Measurements from ENCODE around the gene PTGR3.
"Not testable (repeated sequence)": the region's sequence is repeated elsewhere in the genome, so short reads cannot be mapped to it uniquely, and the experiment has no call there.

The PTGR3 gene

DNA sequence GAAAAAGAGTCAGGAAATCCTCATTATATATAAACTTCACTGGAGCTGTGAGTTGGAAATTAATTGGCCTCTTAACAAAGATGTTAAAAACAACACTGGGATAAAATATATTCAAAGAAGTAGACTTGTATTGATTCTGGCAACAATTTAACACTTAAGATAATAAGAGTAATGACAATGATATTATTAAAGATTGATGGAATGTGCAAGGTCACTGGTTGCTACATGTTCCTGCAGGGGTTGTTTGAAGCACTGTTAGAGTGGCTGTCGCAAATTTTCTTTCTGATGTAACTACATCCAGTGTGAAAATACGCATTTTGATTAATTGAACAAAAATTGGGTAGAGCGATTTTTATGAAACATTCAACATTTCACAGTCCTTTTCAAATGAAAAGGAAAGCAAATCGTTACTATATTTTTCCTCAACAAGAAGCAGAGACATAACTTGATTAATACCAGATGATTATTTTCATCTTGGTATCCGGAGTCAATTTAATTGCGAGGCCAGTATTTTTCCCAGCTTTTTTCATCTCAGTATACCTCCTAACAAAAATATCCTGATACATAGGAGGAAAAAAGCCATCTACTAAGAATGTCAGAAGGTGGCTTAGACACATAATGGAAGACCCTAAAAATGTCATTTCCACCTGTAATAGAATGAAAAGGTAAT is 6.1 kb downstream of the PTGR3 start:
- no peak for DNase-seq (ENCODE audit: low read depth in 1 of 2, low spot score in 1 of 2)
- no peak for TF ChIP-seq JUND (IDR thresholded peaks at IDR 0.05; ENCODE audit: low read depth)
- in situ Hi-C loops (cut with HindIII; ENCODE audit: low pct_unique_long_range_greater_than_20kb, low sequenced_read_pairs), result no loop called here

DNA sequence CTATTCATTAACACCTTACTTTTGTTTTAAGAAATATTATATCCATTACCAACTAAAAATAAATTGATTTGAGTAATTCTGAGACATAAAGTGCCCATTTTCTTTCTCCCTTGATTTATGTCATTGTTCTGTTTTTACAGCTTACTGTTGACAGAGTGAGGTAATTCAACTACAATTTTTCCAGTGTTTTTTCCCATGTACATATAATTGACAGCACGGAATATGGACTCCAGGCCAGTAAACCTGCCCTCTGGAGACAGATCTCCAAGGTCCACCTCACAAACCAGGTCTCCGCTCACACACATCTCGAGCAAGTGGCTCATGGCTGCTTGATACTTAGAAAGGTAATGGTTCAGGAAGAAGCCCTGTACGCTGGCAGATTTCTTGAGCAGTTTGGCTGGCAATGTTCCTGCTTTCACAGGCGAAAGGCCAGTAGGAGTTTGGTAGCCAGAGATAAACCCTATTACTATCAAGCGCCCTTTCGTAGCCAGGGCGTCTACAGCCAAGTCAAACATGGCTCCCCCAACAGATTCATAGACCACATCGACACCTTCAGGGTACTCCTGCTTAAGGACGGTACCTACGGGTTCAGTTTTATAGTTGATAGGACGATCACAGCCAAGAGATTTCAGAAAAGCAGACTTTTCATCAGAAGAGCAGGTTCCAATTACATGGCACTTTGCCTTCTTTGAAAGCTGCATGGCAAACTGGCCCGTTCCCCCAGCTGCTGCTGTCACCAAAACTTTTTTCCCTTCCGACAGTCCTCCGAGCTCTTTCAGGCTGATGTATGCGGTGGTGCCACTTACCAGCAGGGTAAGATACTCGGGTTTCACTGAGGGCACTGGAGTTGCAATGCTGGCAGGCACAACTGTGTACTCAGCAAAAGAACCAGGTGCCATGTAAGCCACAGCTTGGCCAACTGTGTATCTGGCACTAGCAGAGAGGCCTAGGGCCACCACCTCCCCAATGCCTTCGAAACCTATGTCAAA is 7.4 kb downstream of the PTGR3 start:
- DNase-seq (ENCODE audit: low read depth in 1 of 2, low spot score in 1 of 2), result no peak
- in situ Hi-C loops (cut with HindIII; ENCODE audit: low pct_unique_long_range_greater_than_20kb, low sequenced_read_pairs), result no loop called here
- TF ChIP-seq JUND (IDR thresholded peaks at IDR 0.05; ENCODE audit: low read depth), result no peak

DNA sequence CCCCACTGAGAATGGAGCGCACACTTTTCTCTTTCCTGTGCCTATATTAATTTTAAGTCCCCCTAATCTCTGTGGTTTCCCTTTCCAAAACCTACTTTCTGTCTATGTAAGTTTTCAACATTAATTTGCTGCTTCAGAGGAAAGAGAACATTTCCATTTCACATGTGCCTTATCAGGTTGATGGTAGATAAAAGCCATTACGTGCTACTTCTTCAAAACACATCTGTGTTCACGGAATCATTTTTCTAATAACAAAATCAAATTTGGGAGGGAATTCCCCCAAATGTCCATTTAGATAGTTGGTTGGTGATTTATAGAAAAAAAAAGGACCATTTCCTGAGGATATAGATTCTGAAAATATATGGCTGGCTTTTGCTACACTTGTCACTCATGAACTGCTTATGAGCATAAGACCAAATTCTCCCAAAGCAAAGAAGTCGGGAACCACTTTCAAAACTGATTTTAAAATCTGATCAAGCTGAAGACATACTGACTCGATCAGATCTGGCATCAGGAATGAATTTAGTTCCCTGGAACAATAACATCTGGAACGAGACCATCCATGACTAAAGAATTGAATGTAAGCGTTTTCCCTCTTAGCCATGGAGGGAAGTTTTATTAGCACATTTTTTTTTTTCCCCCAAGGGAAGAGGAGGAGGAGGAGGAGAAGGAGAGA is 8.2 kb downstream of the PTGR3 start:
- TF ChIP-seq JUND (IDR thresholded peaks at IDR 0.05; ENCODE audit: low read depth), result no peak
- DNase-seq (ENCODE audit: low read depth in 1 of 2, low spot score in 1 of 2), result no peak
- in situ Hi-C loops (cut with HindIII; ENCODE audit: low pct_unique_long_range_greater_than_20kb, low sequenced_read_pairs), result no loop called here

DNA sequence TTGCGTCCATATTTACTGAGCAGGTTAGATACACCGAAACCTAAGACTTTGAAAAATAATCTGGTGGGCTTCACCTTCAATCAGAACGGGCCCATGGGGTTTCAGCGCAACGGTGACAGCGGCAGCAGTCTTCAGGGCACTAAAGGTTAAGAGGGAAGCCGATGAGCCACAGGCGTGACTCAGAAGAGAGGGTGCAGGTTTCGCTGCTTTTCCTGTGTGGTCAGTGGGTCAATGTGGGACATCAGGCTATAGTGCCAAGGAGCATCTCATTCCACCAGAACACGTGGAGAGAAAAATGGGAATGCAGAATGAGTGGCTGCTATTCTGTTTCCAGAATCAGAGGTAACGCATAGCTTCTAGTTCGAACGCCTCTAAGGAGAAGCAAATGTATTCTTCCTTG is 8.9 kb downstream of the PTGR3 start:
- in situ Hi-C loops (cut with HindIII; ENCODE audit: low pct_unique_long_range_greater_than_20kb, low sequenced_read_pairs), result no loop called here
- DNase-seq (ENCODE audit: low read depth in 1 of 2, low spot score in 1 of 2), result no peak
- no peak for TF ChIP-seq JUND (IDR thresholded peaks at IDR 0.05; ENCODE audit: low read depth)

DNA sequence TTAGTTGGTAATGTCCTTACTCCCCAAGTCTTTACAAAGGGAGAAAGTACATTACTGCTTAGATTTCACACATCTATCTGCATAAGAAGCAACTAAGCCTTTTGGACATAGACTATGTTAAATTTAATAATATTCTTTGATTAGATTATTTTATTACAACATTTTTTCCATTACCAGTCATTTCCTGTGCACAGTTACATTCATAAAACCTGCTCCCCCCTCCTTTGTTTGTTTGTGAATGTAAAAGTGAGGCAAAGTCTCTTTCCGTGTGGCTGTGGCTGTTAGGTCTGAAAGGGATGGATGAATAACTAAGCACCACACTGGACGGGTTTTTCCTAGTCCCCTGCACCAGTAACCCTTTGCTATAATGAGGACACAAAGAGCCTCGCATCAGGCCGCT is 9.6 kb downstream of the PTGR3 start:
- TF ChIP-seq JUND (IDR thresholded peaks at IDR 0.05; ENCODE audit: low read depth), result no peak
- DNase-seq (ENCODE audit: low read depth in 1 of 2, low spot score in 1 of 2), result no peak
- in situ Hi-C loops (cut with HindIII; ENCODE audit: low pct_unique_long_range_greater_than_20kb, low sequenced_read_pairs), result no loop called here

DNA sequence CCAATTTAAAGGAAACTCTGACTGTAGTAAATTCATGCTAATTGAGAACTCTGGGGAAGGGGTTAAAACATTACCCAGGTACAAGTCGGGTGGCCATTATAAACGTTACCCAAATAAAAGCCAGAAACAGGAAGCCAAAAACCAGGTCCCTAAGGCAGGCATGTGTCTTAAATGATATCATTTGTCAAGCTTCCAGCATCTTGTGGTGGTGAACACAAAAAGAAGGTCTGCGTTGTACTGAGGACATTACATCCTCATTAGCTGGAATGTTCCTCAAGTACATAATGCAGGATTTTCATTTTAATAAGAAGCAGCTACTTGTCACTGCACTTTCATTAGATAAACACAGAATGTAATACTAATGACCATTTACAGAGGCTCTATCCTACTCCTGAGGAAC is 10.9 kb downstream of the PTGR3 start:
- in situ Hi-C loops (cut with HindIII; ENCODE audit: low pct_unique_long_range_greater_than_20kb, low sequenced_read_pairs), result no loop called here
- DNase-seq (ENCODE audit: low read depth in 1 of 2, low spot score in 1 of 2), result no peak
- no peak for TF ChIP-seq JUND (IDR thresholded peaks at IDR 0.05; ENCODE audit: low read depth)

DNA sequence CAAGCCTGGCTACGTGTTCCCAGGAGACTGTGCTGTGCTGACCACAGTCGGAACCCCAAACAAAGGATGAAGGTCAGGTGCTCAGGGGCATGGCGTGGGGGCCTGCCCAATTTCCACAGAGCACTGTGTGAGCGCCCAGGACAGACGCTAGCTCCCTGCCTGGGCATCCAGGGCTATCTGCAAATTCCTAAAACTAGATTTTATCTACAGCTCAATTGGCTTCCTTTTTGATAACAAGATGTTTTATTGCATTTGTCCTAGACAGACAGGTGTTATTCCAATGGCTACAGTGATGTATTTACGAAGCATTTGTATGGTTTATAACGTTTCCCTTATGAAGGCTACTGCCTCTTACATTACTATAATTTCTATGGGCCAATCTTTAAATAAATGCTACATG is 16.0 kb downstream of the PTGR3 start:
- in situ Hi-C loops (cut with HindIII; ENCODE audit: low pct_unique_long_range_greater_than_20kb, low sequenced_read_pairs), result no loop called here
- no peak for TF ChIP-seq JUND (IDR thresholded peaks at IDR 0.05; ENCODE audit: low read depth)
- DNase-seq (ENCODE audit: low read depth in 1 of 2, low spot score in 1 of 2), result no peak

DNA sequence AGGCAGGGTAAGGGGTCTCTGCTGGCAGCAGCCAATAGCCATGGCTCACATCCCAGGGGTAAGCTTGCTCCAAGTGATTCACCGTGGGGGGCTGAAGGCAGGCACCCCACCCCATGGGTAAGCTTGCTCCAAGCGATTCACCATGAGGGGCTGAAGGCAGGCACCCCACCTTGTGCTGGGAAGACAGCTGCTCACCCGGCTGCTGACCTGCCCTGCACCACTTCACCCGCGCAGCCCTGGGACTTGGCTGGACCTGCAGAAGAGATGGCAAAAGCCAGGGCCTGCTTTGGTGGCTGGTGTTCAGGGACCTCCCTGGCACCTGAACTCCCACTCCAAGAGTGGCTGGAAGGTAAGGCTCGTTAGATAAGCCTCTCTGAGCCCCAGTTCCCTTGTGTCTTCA is 19.2 kb downstream of the PTGR3 start:
- no peak for DNase-seq (ENCODE audit: low read depth in 1 of 2, low spot score in 1 of 2)
- TF ChIP-seq JUND (IDR thresholded peaks at IDR 0.05; ENCODE audit: low read depth), result no peak
- in situ Hi-C loops (cut with HindIII; ENCODE audit: low pct_unique_long_range_greater_than_20kb, low sequenced_read_pairs), result no loop called here

DNA sequence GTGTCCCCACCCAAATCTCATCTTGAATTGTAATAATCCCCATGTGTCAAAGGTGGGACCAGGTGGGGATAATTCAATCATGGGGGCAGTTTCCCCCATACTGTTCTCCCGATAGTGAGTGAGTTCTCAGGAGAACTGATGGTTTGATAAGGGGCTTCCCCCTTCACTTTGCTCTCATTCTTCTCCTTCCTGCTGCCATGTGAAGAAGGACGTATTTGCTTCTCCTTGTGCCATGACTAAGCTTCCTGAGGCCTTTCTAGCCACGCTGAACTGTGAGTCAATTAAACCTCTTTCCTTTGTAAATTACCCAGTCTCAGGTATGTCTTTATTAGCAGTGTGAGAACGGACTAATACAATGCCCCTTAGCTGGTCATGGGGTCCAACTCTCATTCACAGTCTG is 21.2 kb downstream of the PTGR3 start:
- in situ Hi-C loops (cut with HindIII; ENCODE audit: low pct_unique_long_range_greater_than_20kb, low sequenced_read_pairs); DNase-seq (ENCODE audit: low read depth in 1 of 2, low spot score in 1 of 2): not testable (repeated sequence)

DNA sequence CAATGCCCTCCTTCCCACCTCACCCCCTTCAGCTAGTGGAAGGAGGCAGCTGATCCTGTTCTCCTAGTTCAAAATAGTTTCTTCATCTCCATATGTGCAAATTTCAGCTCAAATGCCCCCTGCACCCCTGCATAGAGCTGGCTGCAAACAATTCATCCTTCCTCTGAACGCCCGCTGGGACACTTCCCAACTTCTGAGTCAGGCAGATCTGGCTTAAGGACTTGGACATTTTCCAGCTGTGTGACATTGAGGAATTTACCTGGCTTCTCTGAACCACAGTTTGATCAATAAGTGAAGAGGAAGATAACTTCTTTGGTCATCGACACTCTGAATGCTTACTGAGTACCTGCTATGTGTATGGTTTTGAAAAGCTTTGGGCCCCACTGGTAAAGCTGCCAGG is 23.5 kb downstream of the PTGR3 start:
- no peak for TF ChIP-seq JUND (IDR thresholded peaks at IDR 0.05; ENCODE audit: low read depth)
- in situ Hi-C loops (cut with HindIII; ENCODE audit: low pct_unique_long_range_greater_than_20kb, low sequenced_read_pairs), result no loop called here
- no peak for DNase-seq (ENCODE audit: low read depth in 1 of 2, low spot score in 1 of 2)

DNA sequence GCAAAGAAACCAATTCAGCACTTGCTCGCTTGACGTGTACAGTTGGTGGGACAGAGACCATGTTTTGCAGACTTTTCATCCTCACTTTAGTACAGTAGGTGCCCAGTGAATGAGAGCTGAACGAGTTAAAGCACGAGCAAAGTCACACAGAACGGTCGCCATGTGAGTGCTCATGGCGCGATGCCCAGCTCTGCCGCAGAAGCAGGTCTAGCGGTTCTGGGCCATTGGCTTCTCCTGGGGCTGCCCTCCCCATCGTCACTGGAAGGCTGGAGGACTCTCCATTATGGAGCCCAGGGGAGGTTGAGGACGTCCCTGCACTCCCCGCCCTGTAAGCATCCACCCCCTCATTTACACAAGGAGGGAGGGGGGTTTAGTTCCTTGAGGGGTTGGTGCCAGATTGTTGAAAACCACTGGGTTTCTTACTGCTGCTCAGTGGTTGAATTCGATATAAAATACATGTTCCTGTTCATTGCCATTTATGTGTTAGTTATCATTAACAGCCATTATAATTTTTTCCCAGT is 24.9 kb downstream of the PTGR3 start:
- TF ChIP-seq JUND (IDR thresholded peaks at IDR 0.05; ENCODE audit: low read depth), result no peak
- no peak for DNase-seq (ENCODE audit: low read depth in 1 of 2, low spot score in 1 of 2)
- in situ Hi-C loops (cut with HindIII; ENCODE audit: low pct_unique_long_range_greater_than_20kb, low sequenced_read_pairs), result no loop called here

DNA sequence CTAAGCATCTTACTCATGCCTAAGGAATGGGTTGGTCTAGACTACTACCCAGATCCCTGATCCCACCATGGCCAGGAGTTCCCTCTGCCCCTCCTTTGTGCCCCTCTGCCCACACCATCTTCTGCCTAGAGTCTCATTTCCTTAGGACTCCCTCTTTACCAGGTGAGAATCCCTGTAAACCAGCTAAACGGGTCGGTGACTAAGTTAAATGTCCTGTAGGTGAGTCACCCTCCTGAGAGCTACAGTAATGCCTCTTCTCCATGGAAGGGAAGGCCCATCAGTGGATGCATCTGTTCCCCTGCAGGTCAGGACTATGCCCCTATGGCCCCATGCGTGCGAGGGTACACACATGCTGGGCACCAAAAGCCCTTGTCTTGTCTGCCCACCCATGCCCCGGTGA is 25.4 kb downstream of the PTGR3 start:
- in situ Hi-C loops (cut with HindIII; ENCODE audit: low pct_unique_long_range_greater_than_20kb, low sequenced_read_pairs), result no loop called here
- peak in 1 of 2 experiments; percentile 63 for DNase-seq (ENCODE audit: low read depth in 1 of 2, low spot score in 1 of 2)
- TF ChIP-seq JUND (IDR thresholded peaks at IDR 0.05; ENCODE audit: low read depth), result no peak

Data from T47D (cell line).